ENCODE data around the gene APPL2.

DNA sequence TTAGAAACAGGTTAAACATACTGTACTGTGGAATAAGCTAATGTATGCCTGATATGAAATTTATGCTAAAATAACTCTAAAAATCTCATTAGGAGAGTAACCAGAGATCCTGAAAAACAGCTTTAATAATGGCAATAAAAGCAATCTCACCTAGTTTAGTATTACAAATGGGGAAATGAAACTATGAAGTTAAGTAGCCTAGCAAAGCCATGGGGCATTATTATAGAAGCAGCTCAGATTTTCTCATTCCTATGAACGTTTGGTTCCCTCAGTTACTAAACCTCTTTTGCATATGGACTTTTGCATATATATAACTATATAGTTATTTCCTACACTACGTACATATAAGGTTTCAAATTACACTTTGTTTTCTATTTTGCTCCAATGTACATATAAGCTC lies 25.0 kb upstream of the APPL2 start:
- TF ChIP-seq CTCF (IDR thresholded peaks at IDR 0.05; ENCODE audit: insufficient read depth, low read depth, low read length): no peak
- no peak for TF ChIP-seq EZH2 (IDR thresholded peaks at IDR 0.05; ENCODE audit: insufficient read depth, low read length)
